Left kidney (tissue), 8 donors: Measurements from ENCODE around the gene ZFP91. TPM values are rescaled to one million over a fixed set of nuclear protein-coding genes. Genes with fewer than 3 reads are reported as not detected.
"Not testable (repeated sequence)": the region's sequence is repeated elsewhere in the genome, so short reads cannot be mapped to it uniquely, and the experiment has no call there.

Experiments used
- DNase-seq: peaks from one replicate; pipeline ENCODE4 v3.0.0-alpha.2; 2013
- long read RNA-seq, 8 donors: transcript quantifications; one replicate each; lab custom pipeline, GENCODE V29; 2026
- polyA plus RNA-seq: library from polyadenylated mRNA; unstranded; fragments of 120-200 nt; gene quantifications from one replicate; pipeline ENCODE4 v1.2.1, GENCODE V29; 2013; ENCODE audit not compliant: insufficient read length

Gene ZFP91, protein sequence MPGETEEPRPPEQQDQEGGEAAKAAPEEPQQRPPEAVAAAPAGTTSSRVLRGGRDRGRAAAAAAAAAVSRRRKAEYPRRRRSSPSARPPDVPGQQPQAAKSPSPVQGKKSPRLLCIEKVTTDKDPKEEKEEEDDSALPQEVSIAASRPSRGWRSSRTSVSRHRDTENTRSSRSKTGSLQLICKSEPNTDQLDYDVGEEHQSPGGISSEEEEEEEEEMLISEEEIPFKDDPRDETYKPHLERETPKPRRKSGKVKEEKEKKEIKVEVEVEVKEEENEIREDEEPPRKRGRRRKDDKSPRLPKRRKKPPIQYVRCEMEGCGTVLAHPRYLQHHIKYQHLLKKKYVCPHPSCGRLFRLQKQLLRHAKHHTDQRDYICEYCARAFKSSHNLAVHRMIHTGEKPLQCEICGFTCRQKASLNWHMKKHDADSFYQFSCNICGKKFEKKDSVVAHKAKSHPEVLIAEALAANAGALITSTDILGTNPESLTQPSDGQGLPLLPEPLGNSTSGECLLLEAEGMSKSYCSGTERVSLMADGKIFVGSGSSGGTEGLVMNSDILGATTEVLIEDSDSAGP
- polyA plus RNA-seq: 72.5 TPM
- long read RNA-seq, donor 1, full-length matches to known transcripts: 7 of 7 reads
- long read RNA-seq, donor 1, partial matches to known transcripts: 0 of 7 reads
- long read RNA-seq, donor 1, other reads (novel, unspliced or antisense): 0 of 7 reads
- long read RNA-seq, donor 2, full-length matches to known transcripts: 5 of 11 reads
- long read RNA-seq, donor 2, partial matches to known transcripts: 6 of 11 reads
- long read RNA-seq, donor 2, other reads (novel, unspliced or antisense): 0 of 11 reads
- long read RNA-seq, donor 3, full-length matches to known transcripts: 2 of 2 reads
- long read RNA-seq, donor 3, partial matches to known transcripts: 0 of 2 reads
- long read RNA-seq, donor 3, other reads (novel, unspliced or antisense): 0 of 2 reads
- long read RNA-seq, donor 4: 0 reads
- long read RNA-seq, donor 5, full-length matches to known transcripts: 2 of 16 reads
- long read RNA-seq, donor 5, partial matches to known transcripts: 14 of 16 reads
- long read RNA-seq, donor 5, other reads (novel, unspliced or antisense): 0 of 16 reads
- long read RNA-seq, donor 6, full-length matches to known transcripts: 4 of 38 reads
- long read RNA-seq, donor 6, partial matches to known transcripts: 34 of 38 reads
- long read RNA-seq, donor 6, other reads (novel, unspliced or antisense): 0 of 38 reads
- long read RNA-seq, donor 7, full-length matches to known transcripts: 3 of 46 reads
- long read RNA-seq, donor 7, partial matches to known transcripts: 38 of 46 reads
- long read RNA-seq, donor 7, other reads (novel, unspliced or antisense): 5 of 46 reads
- long read RNA-seq, donor 8: 0 reads

DNA sequence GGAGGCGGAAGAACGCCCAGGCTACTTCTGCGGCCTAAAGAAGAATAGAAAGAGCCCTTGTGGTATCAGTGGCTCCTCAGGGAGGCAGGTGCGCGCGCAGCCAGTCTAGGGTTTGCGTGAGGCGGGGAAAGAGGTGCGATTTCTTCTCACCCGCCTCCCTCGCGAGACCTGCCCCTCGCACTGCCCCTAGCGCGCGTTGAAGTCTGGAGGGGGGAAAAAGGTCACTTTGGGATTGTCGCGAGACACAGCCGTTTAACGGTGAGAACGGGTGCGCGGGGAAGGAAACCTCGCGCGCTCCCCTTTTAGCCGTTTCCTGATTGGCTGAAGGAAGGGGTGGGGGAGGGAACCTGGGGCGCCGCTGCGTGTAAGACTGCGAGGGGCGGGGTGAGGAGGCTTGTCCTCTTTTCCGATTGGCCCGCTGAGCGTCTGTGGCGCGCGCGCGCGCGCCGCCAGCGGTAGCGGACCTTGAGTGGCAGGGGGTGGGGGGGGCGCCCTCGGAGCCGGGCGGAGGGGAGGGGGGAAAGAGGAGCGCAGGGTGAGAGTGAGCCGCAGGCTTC, at the start of gene ZFP91:
TSS of gene ZFP91 (plus strand) at position 429 of the 557 bp plus-strand sequence. CDS start 219 bp downstream, outside the sequence.
- peak; percentile 98 for DNase-seq

DNA sequence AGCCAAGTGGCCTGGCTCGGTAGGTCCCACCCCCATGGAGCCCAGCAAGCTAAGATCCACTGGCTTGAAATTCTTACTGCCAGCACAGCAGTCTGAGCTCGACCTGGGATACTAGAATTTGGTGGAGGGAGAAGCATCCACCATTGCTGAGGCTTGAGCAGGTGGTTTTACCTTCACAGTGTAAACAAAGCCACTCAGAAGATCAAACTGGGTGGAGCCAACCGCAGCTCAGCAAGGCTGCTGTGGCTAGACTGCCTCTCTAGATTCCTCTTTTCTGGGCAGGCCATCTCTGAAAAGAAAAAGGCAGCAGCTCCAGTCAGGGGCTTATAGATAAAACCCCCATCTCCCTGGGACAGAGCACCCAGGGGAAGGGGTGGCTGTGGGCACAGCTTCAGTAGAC, 48.6 kb upstream of the ZFP91 start:
- no peak for DNase-seq

DNA sequence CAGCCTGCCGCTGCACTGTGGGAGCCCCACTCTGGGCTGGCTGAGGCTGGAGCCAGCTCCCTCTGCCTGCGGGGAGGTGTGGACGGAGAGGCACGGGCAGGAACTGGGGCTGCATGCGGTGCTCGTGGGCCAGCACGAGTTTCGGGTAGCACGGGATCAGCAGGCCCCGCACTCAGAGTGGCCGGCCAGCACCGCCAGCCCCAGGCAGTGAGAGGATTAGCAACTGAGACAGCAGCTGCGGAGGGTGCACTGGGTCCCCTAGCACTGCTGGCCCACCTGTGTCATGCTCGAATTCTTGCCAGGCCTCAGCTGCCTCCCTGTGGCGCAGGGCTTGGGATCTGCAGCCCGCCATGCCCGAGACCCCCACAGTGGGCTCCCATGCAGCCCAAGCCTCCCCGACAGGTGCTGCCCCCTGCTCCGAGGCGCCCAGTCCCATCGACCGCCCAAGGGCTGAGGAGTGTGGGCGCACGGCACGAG, 47.0 kb upstream of the ZFP91 start:
- no peak for DNase-seq

DNA sequence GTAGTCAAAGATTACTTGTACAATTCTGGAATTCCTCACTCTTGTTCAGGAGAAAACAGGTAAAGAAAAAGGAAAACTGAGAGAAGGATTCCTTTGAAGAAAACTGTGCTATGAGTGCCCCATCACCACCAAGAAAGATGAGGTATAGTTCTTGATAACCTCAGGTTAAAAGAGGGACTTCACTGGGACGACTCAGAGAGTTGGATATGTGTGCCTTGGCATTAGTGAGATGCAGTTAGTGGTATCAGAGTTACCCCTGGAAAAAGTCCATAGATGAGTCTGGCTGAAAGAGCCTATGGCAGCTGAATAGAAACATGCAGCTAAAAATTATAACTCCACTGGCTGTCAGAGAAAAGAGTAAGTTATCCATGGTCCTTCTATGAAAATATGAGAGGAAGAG, 32.0 kb upstream of the ZFP91 start:
- DNase-seq: no peak

DNA sequence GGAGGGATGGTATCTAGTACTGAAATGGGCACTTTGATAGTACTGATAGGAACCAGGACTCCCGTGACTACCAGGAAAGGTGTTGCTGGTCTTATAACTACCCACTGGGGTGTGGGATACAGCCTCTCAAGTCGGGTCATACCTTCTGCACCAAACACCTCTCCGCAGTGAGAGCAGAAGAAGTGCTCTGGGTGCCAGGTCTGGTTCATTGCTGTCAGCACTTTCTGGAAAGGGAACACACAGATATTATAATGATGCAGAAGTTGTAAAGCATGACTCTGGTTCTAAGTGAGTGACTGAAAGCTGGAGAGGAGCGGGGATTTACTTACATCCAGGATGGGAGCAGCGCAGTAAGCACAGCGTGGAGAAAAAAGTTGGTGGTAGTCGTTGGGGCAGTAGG, 29.2 kb upstream of the ZFP91 start:
- no peak for DNase-seq

DNA sequence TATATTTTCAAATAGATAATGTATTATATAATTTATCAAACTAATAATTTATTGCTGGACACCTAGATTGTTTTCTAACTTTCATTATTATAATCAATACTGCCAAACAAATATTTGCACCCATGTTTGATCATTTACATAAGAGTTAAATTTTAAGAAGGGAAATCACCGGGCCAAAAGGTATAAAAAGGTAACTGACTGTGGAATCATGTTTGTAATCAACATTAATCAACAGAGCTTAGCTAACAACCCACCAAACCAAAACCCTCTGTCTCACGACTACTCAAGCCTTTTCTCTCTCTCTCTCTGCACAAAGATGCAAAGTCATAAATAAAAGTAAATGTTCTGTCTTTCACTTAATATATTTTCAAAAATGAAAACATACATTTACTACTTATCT, 18.0 kb upstream of the ZFP91 start:
- no peak for DNase-seq

DNA sequence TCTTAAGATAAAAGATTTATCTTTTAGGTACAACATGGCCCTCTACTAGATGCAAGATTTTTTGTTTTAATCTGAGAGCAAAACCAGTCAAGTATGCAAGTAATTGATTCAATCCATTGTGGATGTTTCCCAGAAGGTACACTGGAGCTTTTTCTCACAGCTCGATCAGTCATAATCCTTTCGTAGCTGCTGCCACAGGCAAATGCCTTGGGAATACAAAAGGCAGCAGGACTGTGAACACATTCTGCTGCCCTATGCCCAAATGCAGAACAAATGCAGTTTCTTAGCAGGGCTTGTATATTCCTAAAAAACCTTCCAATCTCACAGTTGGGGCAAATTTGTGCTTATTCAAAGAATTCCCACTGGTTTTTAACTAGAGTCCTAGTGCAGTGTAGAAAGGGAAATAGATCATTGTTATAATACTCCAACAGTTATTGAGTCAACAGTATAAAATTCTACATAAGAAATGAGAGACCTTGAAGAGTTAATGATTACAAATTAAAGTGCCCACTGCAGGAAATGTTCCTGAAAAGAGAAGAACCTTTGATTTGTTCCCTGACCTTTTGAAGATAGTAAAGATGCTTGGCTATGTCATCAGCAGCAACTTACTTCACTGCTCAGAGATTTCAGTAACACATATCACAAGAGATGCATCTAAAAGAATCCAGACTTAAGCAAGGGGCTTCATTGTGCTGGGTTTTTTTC, 17.3 kb upstream of the ZFP91 start:
- DNase-seq: no peak

DNA sequence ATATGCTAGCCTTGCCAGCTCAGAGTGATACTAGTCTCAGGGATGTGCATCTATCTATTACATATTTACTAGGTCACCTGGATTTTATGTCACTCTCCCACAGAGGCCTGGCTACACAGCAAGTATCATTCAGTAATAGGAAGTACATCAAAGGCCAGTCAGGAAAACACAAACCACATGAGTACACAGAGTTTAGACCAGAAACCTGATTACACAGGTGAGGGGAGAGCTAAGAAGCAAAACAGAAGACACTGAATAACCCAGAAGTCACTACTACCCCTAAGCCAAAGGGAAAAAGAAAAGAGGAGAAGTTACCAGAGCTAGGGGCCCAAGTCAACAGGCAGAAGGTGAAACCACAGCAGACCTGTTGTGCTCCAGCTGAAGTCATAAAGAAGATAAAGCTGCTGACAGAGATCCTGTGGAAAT, 16.5 kb upstream of the ZFP91 start:
- DNase-seq: no peak

DNA sequence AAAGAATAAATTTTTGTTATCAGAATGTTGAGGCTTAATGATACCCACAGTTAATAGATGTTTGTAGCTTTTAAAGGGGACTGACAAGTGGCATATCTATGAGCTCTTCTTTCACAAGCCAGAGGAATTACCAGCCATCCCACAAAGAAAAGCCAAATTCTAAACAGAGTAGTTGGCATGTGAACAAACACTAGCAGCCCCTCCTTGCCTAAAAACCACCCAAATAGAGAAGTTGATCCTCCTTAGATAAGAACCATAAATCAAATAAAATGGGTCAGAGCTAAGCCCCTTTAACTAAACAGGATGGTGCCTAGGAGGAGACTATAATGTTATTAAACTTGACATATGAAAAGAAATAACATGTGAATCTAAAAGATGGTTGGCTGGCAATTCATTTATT, 14.6 kb upstream of the ZFP91 start:
- no peak for DNase-seq

DNA sequence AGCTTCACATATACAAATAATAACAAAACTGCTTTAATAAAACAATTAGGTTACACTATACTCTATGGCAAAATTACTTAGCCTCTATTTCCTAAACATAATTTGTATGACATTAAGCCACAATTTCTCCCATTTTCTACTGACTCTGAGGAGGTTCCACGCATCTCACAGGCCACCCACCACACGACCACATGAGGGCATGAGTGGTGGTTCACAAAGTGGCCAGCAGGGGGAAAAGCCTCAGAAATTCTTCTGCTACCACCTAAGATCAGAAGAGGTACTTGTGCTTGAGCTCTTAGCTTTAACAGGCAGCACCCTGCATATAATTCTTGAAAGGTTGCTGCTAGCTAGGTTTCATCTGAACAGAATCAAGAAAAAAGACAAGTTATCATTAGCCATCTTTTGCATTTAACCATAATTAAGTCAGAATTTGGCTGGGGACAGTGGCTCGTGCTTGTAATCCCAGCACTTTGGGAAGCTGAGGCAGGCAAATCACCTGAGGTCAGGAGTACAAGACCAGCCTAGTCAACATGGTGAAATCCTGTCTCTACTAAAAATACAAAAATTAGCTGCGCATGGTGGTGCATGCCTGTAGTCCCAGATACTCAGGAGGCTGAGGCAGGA, 10.9 kb upstream of the ZFP91 start:
- peak; percentile 41 for DNase-seq

DNA sequence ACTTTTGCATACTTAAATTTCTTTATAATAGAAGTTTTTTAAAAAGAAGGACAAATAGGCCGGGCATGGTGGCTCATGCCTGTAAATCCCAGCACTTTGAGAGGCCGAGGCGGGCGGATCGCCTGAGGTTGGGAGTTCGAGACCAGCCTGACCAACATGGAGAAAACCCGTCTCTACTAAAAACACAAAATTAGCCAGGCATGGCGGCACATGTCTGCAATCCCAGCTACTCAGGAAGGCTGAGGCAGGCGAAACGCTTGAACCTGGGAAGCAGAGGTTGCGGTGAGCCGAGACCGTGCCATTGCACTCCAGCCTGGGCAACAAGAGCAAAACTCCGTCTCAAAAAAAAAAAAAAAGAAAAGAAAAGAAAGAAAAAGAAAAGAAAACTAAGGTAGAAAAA, 6.0 kb upstream of the ZFP91 start:
- not testable (repeated sequence) for DNase-seq

DNA sequence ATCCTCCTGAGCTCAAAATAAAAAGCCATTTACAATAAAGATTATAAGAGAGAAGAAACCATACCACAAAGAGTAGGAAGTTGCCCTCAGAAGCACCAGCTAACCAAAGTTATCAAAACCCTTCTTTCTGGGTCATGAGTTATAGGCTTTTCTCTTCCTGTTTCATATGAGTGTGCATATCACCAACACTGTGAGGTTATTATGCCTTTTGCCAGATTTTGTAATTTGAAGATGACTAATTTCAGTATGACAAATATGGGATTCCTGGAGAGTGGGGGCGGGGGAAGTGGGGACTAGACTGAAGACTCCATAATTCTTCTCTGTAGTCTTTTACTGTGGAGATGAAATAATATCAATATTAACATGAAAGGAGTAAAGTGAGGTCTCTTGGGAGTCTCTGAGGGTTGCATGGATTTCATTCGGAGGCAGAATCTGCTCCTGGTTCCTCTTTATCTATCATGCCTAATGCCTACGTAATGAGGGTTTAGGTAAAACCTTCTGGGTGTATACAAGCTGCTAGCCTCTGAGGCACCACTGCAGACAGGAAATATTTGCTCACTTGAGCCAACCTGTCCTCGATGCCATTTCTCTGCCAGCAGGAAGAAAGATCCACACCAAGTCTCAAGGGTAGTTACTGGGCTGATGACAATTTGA, 5.3 kb upstream of the ZFP91 start:
- no peak for DNase-seq

DNA sequence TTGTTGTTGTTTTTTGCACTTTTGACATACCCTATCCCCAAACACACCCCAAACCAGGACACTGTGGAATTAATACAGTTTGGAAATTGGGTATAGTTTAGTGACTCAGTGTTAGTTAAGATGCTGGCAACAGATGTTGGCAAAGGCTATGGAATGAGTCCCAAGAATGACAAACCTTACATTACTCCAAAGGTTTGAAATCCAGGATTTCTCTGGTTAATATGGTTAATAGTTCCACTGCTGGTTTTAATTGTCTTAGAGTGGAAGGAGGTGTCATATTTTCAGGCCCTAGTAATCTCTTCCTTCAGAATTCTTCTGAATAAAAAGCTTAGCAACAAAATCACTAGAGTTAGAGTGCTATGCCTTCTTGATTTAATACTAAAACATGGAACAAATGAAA, 4.0 kb upstream of the ZFP91 start:
- DNase-seq: no peak

DNA sequence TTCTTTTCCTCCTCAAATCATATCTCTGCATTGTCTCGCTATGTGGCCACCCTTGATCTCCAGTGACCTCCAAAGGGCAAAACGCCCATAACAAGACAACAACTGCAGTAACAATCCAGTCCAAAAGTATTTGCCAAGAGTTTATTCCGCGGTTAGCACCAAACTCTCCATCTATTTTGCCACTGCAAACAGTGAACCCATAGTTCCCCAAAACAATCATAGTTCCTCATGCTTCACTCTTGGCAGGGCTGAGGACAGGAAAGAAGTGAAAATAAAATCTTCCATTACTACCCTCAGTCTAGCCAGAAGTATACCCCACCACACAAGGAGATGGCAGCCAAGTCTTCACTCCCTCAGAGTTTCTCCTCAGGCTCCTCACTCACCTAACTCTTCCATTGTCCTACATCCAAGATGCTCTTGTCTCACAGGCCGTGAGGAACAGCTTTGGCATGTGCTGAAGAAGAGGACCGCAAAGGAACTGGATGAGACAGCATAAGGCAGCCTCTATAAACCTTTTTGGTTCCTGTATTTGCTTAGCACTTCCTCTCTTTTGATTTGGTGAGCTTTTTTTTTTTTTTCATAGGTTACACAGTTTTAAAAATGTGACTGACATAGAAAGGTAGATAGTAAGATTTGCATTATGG, 3.4 kb upstream of the ZFP91 start, which contains the start of gene LPXN:
TSS of gene LPXN (minus strand) at position 480 of the 644 bp plus-strand sequence. CDS start at position 396, 84 bp downstream.
- no peak for DNase-seq

DNA sequence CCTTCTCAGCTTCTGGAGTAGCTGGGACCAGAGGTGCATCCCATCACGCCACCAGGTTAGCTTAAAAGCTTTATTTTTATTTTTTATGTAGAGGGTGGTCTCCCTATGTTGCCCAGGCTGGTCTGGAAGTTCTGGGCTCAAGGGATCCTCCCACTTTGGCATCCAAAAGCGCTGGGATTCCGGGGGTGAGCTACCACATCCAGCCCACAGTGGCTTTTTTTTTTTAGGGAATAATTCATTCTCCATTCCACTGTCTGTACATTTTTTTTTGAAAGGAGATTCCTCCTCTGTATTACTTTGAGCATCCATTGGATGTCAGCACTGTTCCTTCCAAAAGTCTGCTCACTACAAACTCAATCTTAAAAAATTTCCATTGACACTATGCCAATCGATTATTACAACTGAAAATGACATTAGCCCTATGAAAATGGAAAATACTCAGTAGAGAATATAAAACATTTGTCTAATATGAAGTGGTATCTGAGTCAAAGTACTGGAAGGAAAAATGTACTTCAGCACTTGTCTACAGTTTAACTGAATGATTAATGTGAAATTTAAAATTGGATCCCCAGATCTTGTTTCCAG, 1.9 kb upstream of the ZFP91 start:
- DNase-seq: peak; percentile 19

DNA sequence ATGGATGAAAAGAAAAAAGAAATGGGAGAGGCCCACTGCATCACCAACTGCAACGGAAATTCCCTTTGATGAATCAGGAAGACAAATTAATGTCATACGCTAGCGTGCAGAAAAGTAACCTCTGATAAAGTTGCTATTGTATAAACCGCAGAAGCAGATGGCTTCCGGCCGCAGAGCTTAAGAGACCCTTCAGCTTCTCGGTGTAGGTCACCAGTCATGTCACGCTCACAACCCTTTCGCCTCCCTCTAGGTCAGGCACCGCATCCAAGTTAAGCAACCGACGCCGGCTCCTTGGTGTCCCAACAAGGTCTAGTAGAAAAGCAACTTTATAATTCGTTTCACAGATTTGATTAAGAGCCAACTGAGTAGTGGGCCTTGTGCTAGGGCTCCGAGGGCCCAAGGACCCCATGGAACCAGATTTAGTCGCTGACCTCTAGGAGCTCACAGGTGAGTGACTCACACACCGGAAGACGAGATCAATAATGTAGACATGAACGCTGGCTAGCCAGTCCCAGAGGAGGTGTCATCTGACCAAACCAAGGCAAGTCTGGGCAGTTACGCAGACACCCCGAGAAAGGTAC, 1.2 kb upstream of the ZFP91 start:
- DNase-seq: no peak

DNA sequence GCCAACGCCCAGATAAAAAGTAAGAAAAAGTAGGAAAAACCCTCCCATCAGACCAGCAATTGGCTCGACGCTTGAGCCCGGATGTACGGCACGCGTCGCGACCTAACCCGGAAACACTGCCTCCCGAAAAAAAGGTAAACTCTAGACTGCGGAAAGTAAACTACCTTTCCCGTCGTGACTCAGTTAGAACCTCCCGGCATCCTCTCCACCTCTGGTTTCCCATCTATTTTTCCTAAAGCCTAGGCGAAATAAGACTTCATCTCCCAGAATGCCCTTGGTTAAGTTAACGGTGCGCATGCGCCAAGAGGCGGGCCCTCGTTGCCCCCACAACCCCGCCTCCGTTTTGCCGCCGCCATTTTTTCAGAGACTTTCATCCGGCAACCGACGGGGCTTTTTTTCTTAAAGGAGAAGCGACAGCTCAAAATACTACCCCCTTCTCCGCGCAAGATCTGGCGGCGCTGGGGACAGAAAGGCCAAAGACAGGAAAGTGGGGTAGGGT, 678 bp upstream of the ZFP91 start:
- peak; percentile 98 for DNase-seq
